H9 (cell line): Measurements from ENCODE around the gene RORB. TPM values are rescaled to one million over a fixed set of nuclear protein-coding genes. Genes with fewer than 3 reads are reported as not detected.

ENCODE experiments used
- DNase-seq: peaks from one replicate; pipeline ENCODE4 v3.0.0-alpha.2; 2017
- H2AFZ ChIP-seq: one replicate; pipeline ENCODE4 v1.6.1; 2013; ENCODE audit warnings: mild to moderate bottlenecking, low read length, control low read depth, moderate library complexity
- H2AK5ac ChIP-seq: 2 replicates; pipeline ENCODE4 v1.6.1; 2013; ENCODE audit warnings: low read length, control low read depth, mixed read lengths; ENCODE audit not compliant: insufficient read length
- H2BK120ac ChIP-seq: one replicate; pipeline ENCODE4 v1.6.1; 2013; ENCODE audit warnings: low read depth, mild to moderate bottlenecking, low read length, control low read depth, inconsistent platforms; ENCODE audit not compliant: poor library complexity, severe bottlenecking
- H2BK12ac ChIP-seq: 2 replicates; pipeline ENCODE4 v1.6.1; 2013; ENCODE audit warnings: low read length, control low read depth, mixed read lengths, low read depth; ENCODE audit not compliant: insufficient read length
- H2BK15ac ChIP-seq: 2 replicates; pipeline ENCODE4 v1.6.1; 2013; ENCODE audit warnings: low read depth, low read length, control low read depth
- H2BK20ac ChIP-seq: one replicate; pipeline ENCODE4 v1.6.1; 2013; ENCODE audit warnings: low read depth, mild to moderate bottlenecking, low read length, control low read depth, inconsistent platforms; ENCODE audit not compliant: poor library complexity, severe bottlenecking
- H2BK5ac ChIP-seq: 2 replicates; pipeline ENCODE4 v1.6.1; 2013; ENCODE audit warnings: low read length, control low read depth, mixed read lengths; ENCODE audit not compliant: insufficient read length
- H3K14ac ChIP-seq: 2 replicates; pipeline ENCODE4 v1.6.1; 2013; ENCODE audit warnings: low read length, control low read depth; ENCODE audit not compliant: insufficient read depth
- H3K18ac ChIP-seq: 2 replicates; pipeline ENCODE4 v1.6.1; 2013; ENCODE audit warnings: low read depth, mild to moderate bottlenecking, mixed read lengths, low read length, control low read depth; ENCODE audit not compliant: insufficient read length
- H3K23ac ChIP-seq: 2 replicates; pipeline ENCODE4 v1.6.1; 2013; ENCODE audit warnings: low read length, control low read depth, mixed read lengths, low read depth; ENCODE audit not compliant: insufficient read length
- H3K23me2 ChIP-seq: 2 replicates; pipeline ENCODE4 v1.6.1; 2013; ENCODE audit warnings: low read depth, mild to moderate bottlenecking, mixed read lengths, low read length, control low read depth; ENCODE audit not compliant: insufficient read length, poor library complexity, severe bottlenecking
- H3K27ac ChIP-seq: 2 replicates; pipeline ENCODE4 v1.5.1; 2013; ENCODE audit warnings: low read length, control low read depth, mixed read lengths, low read depth; ENCODE audit not compliant: insufficient read length
- H3K27me3 ChIP-seq: 2 replicates; pipeline ENCODE4 v1.6.1; 2013; ENCODE audit warnings: low read length, control low read depth, inconsistent platforms; ENCODE audit not compliant: insufficient read depth
- H3K4ac ChIP-seq: 2 replicates; pipeline ENCODE4 v1.6.1; 2013; ENCODE audit warnings: low read depth, mild to moderate bottlenecking, control low read depth, inconsistent platforms, low read length, moderate library complexity
- H3K4me1 ChIP-seq: 2 replicates; pipeline ENCODE4 v1.6.1; 2013; ENCODE audit warnings: low read length, control low read depth, inconsistent platforms; ENCODE audit not compliant: insufficient read depth
- H3K4me2 ChIP-seq: 2 replicates; pipeline ENCODE4 v1.6.1; 2013; ENCODE audit warnings: low read length, control low read depth, mixed read lengths; ENCODE audit not compliant: insufficient read length, insufficient read depth
- H3K56ac ChIP-seq: 2 replicates; pipeline ENCODE4 v1.6.1; 2013; ENCODE audit warnings: low read depth, mild to moderate bottlenecking, mixed read lengths, low read length, control low read depth; ENCODE audit not compliant: insufficient read length
- H3K79me1 ChIP-seq: 2 replicates; pipeline ENCODE4 v1.6.1; 2013; ENCODE audit warnings: low read depth, mild to moderate bottlenecking, moderate library complexity, low read length, control low read depth, inconsistent platforms; ENCODE audit not compliant: insufficient read depth, poor library complexity, severe bottlenecking
- H3K79me2 ChIP-seq: 2 replicates; pipeline ENCODE4 v1.6.1; 2013; ENCODE audit warnings: low read length, control low read depth, inconsistent platforms; ENCODE audit not compliant: insufficient read depth
- H3K9ac ChIP-seq: 2 replicates; pipeline ENCODE4 v1.6.1; 2013; ENCODE audit warnings: low read length, control low read depth, mixed read lengths; ENCODE audit not compliant: insufficient read length; ENCODE audit errors: extremely low read depth
- H3K9me3 ChIP-seq: one replicate; pipeline ENCODE4 v1.6.1; 2013; ENCODE audit warnings: low read depth, low read length, inconsistent platforms; ENCODE audit not compliant: control insufficient read depth
- H3T11ph ChIP-seq: one replicate; pipeline ENCODE4 v1.6.1; 2013; ENCODE audit warnings: mild to moderate bottlenecking, low read length, control low read depth, inconsistent platforms
- H4K20me1 ChIP-seq: one replicate; pipeline ENCODE4 v1.6.1; 2013; ENCODE audit not compliant: control insufficient read depth, insufficient read length, insufficient read depth
- H4K5ac ChIP-seq: 2 replicates; pipeline ENCODE4 v1.6.1; 2013; ENCODE audit warnings: low read depth, mild to moderate bottlenecking, mixed read lengths, low read length, control low read depth; ENCODE audit not compliant: insufficient read length
- H4K8ac ChIP-seq: replicated peaks from 2 replicates; pipeline ENCODE4 v1.6.1; 2013; ENCODE audit warnings: low read length, control low read depth, mixed read lengths, low read depth; ENCODE audit not compliant: insufficient read length
- H4K91ac ChIP-seq: 2 replicates; pipeline ENCODE4 v1.6.1; 2013; ENCODE audit warnings: low read depth, mild to moderate bottlenecking, moderate library complexity, mixed read lengths, low read length, control low read depth; ENCODE audit not compliant: insufficient read length
- H3K27ac Mint-ChIP-seq, 3 experiments: 2 replicates in 2 of 3; 3 replicates in 1 of 3; pipeline ENCODE4 v1.8.0; 2020 to 2021; ENCODE audit warnings: mixed read lengths in 3 of 3, mild to moderate bottlenecking in 1 of 3, moderate library complexity in 1 of 3
- H3K27me3 Mint-ChIP-seq: 2 replicates; pipeline ENCODE4 v1.8.0; 2021; ENCODE audit warnings: low read depth, mild to moderate bottlenecking, moderate library complexity, mixed read lengths
- H3K36me3 Mint-ChIP-seq, 3 experiments: 2 replicates in 2 of 3; 3 replicates in 1 of 3; pipeline ENCODE4 v1.8.0; 2020 to 2021; ENCODE audit warnings: low read depth in 3 of 3, mixed read lengths in 3 of 3; ENCODE audit not compliant: insufficient read depth in 1 of 3
- H3K4me1 Mint-ChIP-seq, 2 experiments: 2 replicates each; pipeline ENCODE4 v1.8.0; 2020; ENCODE audit warnings: mixed read lengths in 2 of 2
- H3K4me3 Mint-ChIP-seq, 2 experiments: 2 replicates in 1 of 2; 3 replicates in 1 of 2; pipeline ENCODE4 v1.8.0; 2020 to 2021; ENCODE audit warnings: mild to moderate bottlenecking in 2 of 2, mixed read lengths in 2 of 2, moderate library complexity in 1 of 2
- H3K9me3 Mint-ChIP-seq, 2 experiments: 2 replicates in 1 of 2; 3 replicates in 1 of 2; pipeline ENCODE4 v1.8.0; 2020; ENCODE audit warnings: mild to moderate bottlenecking in 2 of 2, mixed read lengths in 2 of 2, moderate library complexity in 1 of 2
- CTCF ChIP-seq: fragments of 200-600 bp; sonication (generic); conservative IDR thresholded peaks from 3 replicates; pipeline ENCODE4 v1.8.0; 2021; ENCODE audit warnings: antibody characterized with exemption, mild to moderate bottlenecking
- WGBS: extraction: QIAGEN DNeasy Blood & Tissue Kit; methylation state at CpG from one replicate; pipeline ENCODE4 v1.1.7; 2013; ENCODE audit warnings: missing lambda C conversion rate, low lambda C conversion rate, mixed read lengths; ENCODE audit not compliant: insufficient read length; ENCODE audit errors: extremely low coverage; 5-methylcytosine and 5-hydroxymethylcytosine counted together
- total RNA-seq: library from RNA; stranded (reverse); gene quantifications from 2 replicates; pipeline ENCODE4 v1.2.1, GENCODE V29; 2021

RORB gene
- total RNA-seq, 1 experiment from 2014 or later = 0.31 TPM

GRCh38 chr9:74496406-74496805 lies 729 bp upstream of the RORB start:
- peaks cover 55% of the 10 kb centered on the region for H3K27me3 Mint-ChIP-seq
- H3K4me3 Mint-ChIP-seq = peak overlapping the region; percentile 73 to 95
- H2AK5ac ChIP-seq = no peak overlapping the region
- no peak overlapping the region for H3K4ac ChIP-seq
- DNase-seq = no peak
- no peak overlapping the region for H3K27ac ChIP-seq
- no peak overlapping the region for H3K9ac ChIP-seq
- H2AFZ ChIP-seq = no peak overlapping the region
- WGBS = no CpG with 5 or more reads among the region's 6 CpGs
- H3T11ph ChIP-seq = no peak overlapping the region
- no peak overlapping the region for H2BK20ac ChIP-seq
- peaks cover 18% of the 10 kb centered on the region; the same call in 1 of the 2 replicates for H3K27me3 ChIP-seq
- H3K4me1 ChIP-seq = peaks cover 2% of the 10 kb centered on the region; the same call in 1 of the 2 replicates
- H3K36me3 Mint-ChIP-seq = no peaks in the 10 kb centered on the region; a peak in 1 of 7 replicates
- H3K14ac ChIP-seq = no peak overlapping the region
- no peak overlapping the region for H3K18ac ChIP-seq
- no peak overlapping the region for H3K56ac ChIP-seq
- H4K91ac ChIP-seq = no peak overlapping the region
- no peak overlapping the region for H2BK12ac ChIP-seq
- H2BK5ac ChIP-seq = no peak overlapping the region
- no peak; the same call in 2 of the 3 replicates for TF ChIP-seq CTCF
- no peak overlapping the region for H3K23ac ChIP-seq
- no peaks in the 10 kb centered on the region for H3K79me2 ChIP-seq
- H3K9me3 Mint-ChIP-seq = peaks cover 0 to 3% of the 10 kb centered on the region in 2 experiments; a peak in 1 of 5 replicates
- H4K8ac ChIP-seq = no peak overlapping the region
- H3K9me3 ChIP-seq = no peaks in the 10 kb centered on the region
- no peaks in the 10 kb centered on the region for H4K20me1 ChIP-seq
- H3K79me1 ChIP-seq = no peaks in the 10 kb centered on the region
- H2BK15ac ChIP-seq = no peak overlapping the region
- no peak overlapping the region for H3K27ac Mint-ChIP-seq
- peaks cover 40% of the 10 kb centered on the region for H3K23me2 ChIP-seq
- peak overlapping the region; percentile 94 for H3K4me2 ChIP-seq
- no peak overlapping the region for H2BK120ac ChIP-seq
- H3K4me1 Mint-ChIP-seq = peaks cover 63 to 74% of the 10 kb centered on the region in 2 experiments
- H4K5ac ChIP-seq = no peak overlapping the region
